Colonic mucosa (tissue), 4 donors: ENCODE results near the gene SLK. TPM values are rescaled to one million over a fixed set of nuclear protein-coding genes. Genes with fewer than 3 reads are reported as not detected.

ENCODE experiments used
- DNase-seq: peaks from one replicate; pipeline ENCODE4 v3.0.0-alpha.2; 2020
- H3K27ac ChIP-seq: fragments of 200-600 bp; one replicate; pipeline ENCODE4 v1.8.0; 2021
- H3K27me3 ChIP-seq: fragments of 200-600 bp; one replicate; pipeline ENCODE4 v1.8.0; 2021
- H3K36me3 ChIP-seq: fragments of 200-600 bp; one replicate; pipeline ENCODE4 v1.8.0; 2021
- H3K4me1 ChIP-seq: fragments of 200-600 bp; one replicate; pipeline ENCODE4 v1.8.0; 2021; ENCODE audit warnings: mild to moderate bottlenecking
- H3K4me3 ChIP-seq: fragments of 200-600 bp; one replicate; pipeline ENCODE4 v1.8.0; 2021
- H3K9ac ChIP-seq, 2 donors: one replicate each; pipeline ENCODE4 v1.7.0; 2013; ENCODE audit warnings: control low read depth in 2 of 2, low read depth in 2 of 2, low read length in 2 of 2
- H3K9me3 ChIP-seq: fragments of 200-600 bp; one replicate; pipeline ENCODE4 v1.8.0; 2021
- CTCF ChIP-seq: fragments of 200-600 bp; IDR thresholded peaks from one replicate; pipeline ENCODE4 v1.8.0; 2022; ENCODE audit warnings: antibody characterized with exemption, mild to moderate bottlenecking
- intact Hi-C: fragments of 100-400 bp; cut with DNase I; formaldehyde crosslinking; loops from one replicate; pipeline ENCODE4 v1.14.1; 2022
- total RNA-seq, 2 donors: library from RNA; stranded (reverse); fragmentation: NEBNext Ultra II Directional in 1 of 2; extraction: Animal tissue kit (Norgen Biotek cat#: 25700) in 1 of 2; gene quantifications; one replicate each; pipeline ENCODE4 v1.2.1, GENCODE V29; 2021
- donor health status: healthy.
- donor health status: DM: no; HTN: no; CAD: no.
- donor health status: DM: no; HTN: no; CAD: no.

SLK gene
- total RNA-seq, 2 donors from 2014 or later, result 35.5 to 51.6 TPM

- intact Hi-C loops, result no loop called here
- H3K27me3 ChIP-seq, result no peaks in the 10 kb centered on the region
- no peak overlapping the region for H3K9ac ChIP-seq
- TF ChIP-seq CTCF, result no peak
- H3K9me3 ChIP-seq, result no peaks in the 10 kb centered on the region
- no peak for DNase-seq
- H3K36me3 ChIP-seq, result no peaks in the 10 kb centered on the region
- H3K4me1 ChIP-seq, result no peaks in the 10 kb centered on the region
- H3K4me3 ChIP-seq, result no peak overlapping the region
- H3K27ac ChIP-seq, result no peak overlapping the region
Measured at GRCh38 chr10:104057717-104058116, 90.8 kb downstream of the SLK start.

GRCh38 chr10:104059364-104059763 is 92.4 kb downstream of the SLK start:
- Histone ChIP-seq H3K4me3 (no peak overlapping the region), H3K27ac (no peak overlapping the region), H3K27me3 (no peaks in the 10 kb centered on the region), H3K4me1 (no peaks in the 10 kb centered on the region), H3K9me3 (no peaks in the 10 kb centered on the region), H3K36me3 (no peaks in the 10 kb centered on the region), H3K9ac (no peak overlapping the region)
- DNase-seq, result no peak
- no peak for TF ChIP-seq CTCF
- intact Hi-C loops, result no loop called here

- Histone ChIP-seq H3K9ac (no peak overlapping the region), H3K36me3 (no peaks in the 10 kb centered on the region), H3K27me3 (no peaks in the 10 kb centered on the region), H3K27ac (no peak overlapping the region), H3K4me3 (no peak overlapping the region), H3K4me1 (no peaks in the 10 kb centered on the region), H3K9me3 (no peaks in the 10 kb centered on the region)
- no peak for TF ChIP-seq CTCF
- no peak for DNase-seq
- intact Hi-C loops, result no loop called here
Measured at GRCh38 chr10:104061196-104061595, 94.3 kb downstream of the SLK start.

GRCh38 chr10:104065748-104066147 is 98.8 kb downstream of the SLK start:
- intact Hi-C loops, result no loop called here
- no peak for DNase-seq

GRCh38 chr10:104066945-104067344 is 100.0 kb downstream of the SLK start:
- H3K4me1 ChIP-seq, result no peaks in the 10 kb centered on the region
- intact Hi-C loops, result no loop called here
- H3K9me3 ChIP-seq, result no peaks in the 10 kb centered on the region
- no peaks in the 10 kb centered on the region for H3K27me3 ChIP-seq
- TF ChIP-seq CTCF, result no peak
- DNase-seq, result no peak
- no peak overlapping the region for H3K9ac ChIP-seq
- no peak overlapping the region for H3K4me3 ChIP-seq
- no peaks in the 10 kb centered on the region for H3K36me3 ChIP-seq
- H3K27ac ChIP-seq, result no peak overlapping the region

More at GRCh38 chr10:104065748-104066147, 98.8 kb downstream of the SLK start:
- Histone ChIP-seq H3K27ac (no peak overlapping the region), H3K4me3 (no peak overlapping the region), H3K9ac (no peak overlapping the region), H3K4me1 (no peaks in the 10 kb centered on the region), H3K27me3 (no peaks in the 10 kb centered on the region), H3K9me3 (no peaks in the 10 kb centered on the region), H3K36me3 (no peaks in the 10 kb centered on the region)
- no peak for TF ChIP-seq CTCF

- Histone ChIP-seq H3K36me3 (no peaks in the 10 kb centered on the region), H3K4me1 (no peaks in the 10 kb centered on the region), H3K9ac (no peak overlapping the region), H3K27ac (no peak overlapping the region), H3K4me3 (no peak overlapping the region), H3K9me3 (no peaks in the 10 kb centered on the region), H3K27me3 (no peaks in the 10 kb centered on the region)
- no peak for DNase-seq
- intact Hi-C loops, result no loop called here
- TF ChIP-seq CTCF, result no peak
Measured at GRCh38 chr10:104067525-104067924, 100.6 kb downstream of the SLK start.
